HepG2 (cell line): ENCODE data around the gene ACVR1B. TPM values are rescaled to one million over a fixed set of nuclear protein-coding genes. Genes with fewer than 3 reads are reported as not detected.

Experiments
- ATAC-seq: fragments of 200-7000 bp; cut with Tn5 transposase; 3 replicates; pipeline ENCODE4 v1.9.1; 2020; ENCODE audit warnings: mild to moderate bottlenecking, moderate library complexity
- BruUV-seq: library from RNA; stranded (reverse); fragments of 400-500 nt; replicated peaks from 2 replicates; lab custom pipeline; 2021; lab: Mats Ljungman, UMichigan
- CTCF ChIA-PET: fragments of 300-600 bp; formaldehyde crosslinking; extraction: SDS; loops from one replicate; lab custom pipeline; 2021; ENCODE audit warnings: low total read pairs, inconsistent platforms, low intra/inter-chr PET ratio; lab: Yijun Ruan, JAX
- POLR2A ChIA-PET: fragments of 350-600 bp; sonication (Branson Sonifier 250); formaldehyde crosslinking; loops from one replicate; lab custom pipeline; 2020; ENCODE audit warnings: antibody characterized with exemption, inconsistent platforms; lab: Yijun Ruan, JAX
- DNase-seq: peaks from one replicate; pipeline ENCODE4 v3.0.0-alpha.2; 2015; ENCODE audit warnings: low spot score
- FAIRE-seq: peaks from 3 replicates; lab custom pipeline; 2011; peaks lifted over from hg19 to GRCh38; lab: Jason Lieb, UNC
- H2AFZ ChIP-seq: one replicate; pipeline ENCODE4 v1.6.1; 2011; ENCODE audit warnings: low read length, inconsistent platforms
- H3K27ac ChIP-seq: fragments of 300-600 bp; 3 replicates; pipeline ENCODE4 v1.8.0; 2011; ENCODE audit warnings: mixed run types, mild to moderate bottlenecking, mixed read lengths, low read length, inconsistent platforms; ENCODE audit not compliant: insufficient read depth; ENCODE audit errors: extremely low read length
- H3K27me3 ChIP-seq, 2 experiments: fragments of 200-600 bp in 1 of 2; 2 replicates in 1 of 2; 3 replicates in 1 of 2; pipeline versions ENCODE4 v1.6.0 to v1.8.0; 2011; ENCODE audit warnings: low read length in 2 of 2, mild to moderate bottlenecking in 2 of 2, moderate library complexity in 2 of 2, inconsistent platforms in 1 of 2; ENCODE audit not compliant: insufficient read depth in 2 of 2, control insufficient read depth in 1 of 2
- H3K36me3 ChIP-seq, 2 experiments: fragments of 200-600 bp in 1 of 2; replicated peaks in 1 of 2; 2 replicates in 1 of 2; 3 replicates in 1 of 2; pipeline versions ENCODE4 v1.5.1 to v1.8.0; 2011; ENCODE audit warnings: low read length in 2 of 2, inconsistent platforms in 1 of 2; ENCODE audit not compliant: insufficient read depth in 2 of 2, control insufficient read depth in 1 of 2
- H3K4me1 ChIP-seq: 2 replicates; pipeline ENCODE4 v1.5.1; 2012; ENCODE audit warnings: low read length, inconsistent platforms; ENCODE audit not compliant: insufficient read depth
- H3K4me2 ChIP-seq: 2 replicates; pipeline ENCODE4 v1.6.0; 2011; ENCODE audit warnings: low read depth, low read length, inconsistent platforms
- H3K4me3 ChIP-seq, 3 experiments: fragments of 200-600 bp in 1 of 3; sonication (generic), shearing (Covaris generic) in 1 of 3; replicated peaks in 1 of 3; 2 replicates each; pipeline ENCODE4 v1.5.1; 2011 to 2016; ENCODE audit warnings: low read length in 3 of 3, inconsistent platforms in 2 of 3, low read depth in 2 of 3, mild to moderate bottlenecking in 2 of 3, control low read depth in 1 of 3, mixed read lengths in 1 of 3; ENCODE audit not compliant: insufficient read depth in 1 of 3
- H3K79me2 ChIP-seq: one replicate; pipeline ENCODE4 v1.6.1; 2011; ENCODE audit warnings: low read length, inconsistent platforms; ENCODE audit not compliant: insufficient read depth
- H3K9ac ChIP-seq: 2 replicates; pipeline ENCODE4 v1.6.0; 2011; ENCODE audit warnings: mild to moderate bottlenecking, low read depth, low read length, inconsistent platforms; ENCODE audit not compliant: insufficient read depth
- H3K9me3 ChIP-seq: 2 replicates; pipeline ENCODE4 v1.5.1; 2012; ENCODE audit warnings: mild to moderate bottlenecking, low read length
- H4K20me1 ChIP-seq: 2 replicates; pipeline ENCODE4 v1.6.0; 2011; ENCODE audit warnings: inconsistent platforms, mild to moderate bottlenecking, low read length, moderate library complexity; ENCODE audit not compliant: insufficient read depth
- CTCF ChIP-seq: sonication (generic); formaldehyde crosslinking; IDR thresholded peaks from 2 replicates; pipeline ENCODE4 v1.5.0; 2020; ENCODE audit warnings: mild to moderate bottlenecking, missing genetic modification reagents, moderate library complexity
- DNMT3B ChIP-seq: conservative IDR thresholded peaks from 2 replicates; pipeline ENCODE4 v1.6.1; 2016; ENCODE audit warnings: missing biosample characterization, control low read depth
- FOXC1 ChIP-seq: sonication (generic); formaldehyde crosslinking; IDR thresholded peaks from 2 replicates; pipeline ENCODE4 v1.8.0; 2022; ENCODE audit warnings: mild to moderate bottlenecking, missing genetic modification reagents, borderline replicate concordance
- IRF2 ChIP-seq: IDR thresholded peaks from 2 replicates; pipeline ENCODE4 v1.6.1; 2018; ENCODE audit warnings: missing genetic modification reagents, missing compliant biosample characterization
- JARID2 ChIP-seq: sonication (generic); formaldehyde crosslinking; IDR thresholded peaks from 2 replicates; pipeline ENCODE4 v1.8.1; 2023; ENCODE audit warnings: missing genetic modification reagents, inconsistent platforms; ENCODE audit not compliant: insufficient replicate concordance
- KLF16 ChIP-seq, 2 experiments: sonication (generic) in 1 of 2; formaldehyde crosslinking in 1 of 2; IDR thresholded peaks; 2 replicates each; pipeline versions ENCODE4 v1.6.1 to v1.8.0; 2016 to 2023; ENCODE audit warnings: missing genetic modification reagents in 2 of 2, missing compliant biosample characterization in 1 of 2
- MED13 ChIP-seq: sonication (generic); formaldehyde crosslinking; IDR thresholded peaks from 2 replicates; pipeline ENCODE4 v1.5.0; 2020; ENCODE audit warnings: missing genetic modification reagents
- NR3C1 ChIP-seq: sonication (generic); formaldehyde crosslinking; IDR thresholded peaks from 2 replicates; pipeline ENCODE4 v1.4.0; 2020; ENCODE audit warnings: missing genetic modification reagents
- RXRB ChIP-seq: IDR thresholded peaks from 2 replicates; pipeline ENCODE4 v1.6.1; 2016; ENCODE audit warnings: borderline replicate concordance, missing genetic modification reagents, missing compliant biosample characterization
- SRSF1 ChIP-seq: fragments of 200-400 bp; formaldehyde crosslinking; optimal IDR thresholded peaks from 2 replicates; pipeline ENCODE3; 2017; ENCODE audit warnings: mild to moderate bottlenecking, low read depth, low read length, moderate library complexity
- ZMYM2 ChIP-seq: sonication (generic); formaldehyde crosslinking; IDR thresholded peaks from 2 replicates; pipeline ENCODE4 v1.8.0; 2022; ENCODE audit warnings: mild to moderate bottlenecking, missing genetic modification reagents
- ZNF124 ChIP-seq: sonication (generic); formaldehyde crosslinking; IDR thresholded peaks from 2 replicates; pipeline ENCODE4 v1.4.0; 2020; ENCODE audit warnings: missing genetic modification reagents
- ZNF274 ChIP-seq: sonication (generic); formaldehyde crosslinking; IDR thresholded peaks from 2 replicates; pipeline ENCODE4 v1.5.1; 2020; ENCODE audit warnings: mild to moderate bottlenecking, missing genetic modification reagents
- ZNF337 ChIP-seq: sonication (generic); formaldehyde crosslinking; IDR thresholded peaks from 2 replicates; pipeline ENCODE4 v1.5.1; 2020; ENCODE audit warnings: missing genetic modification reagents, low read depth, mild to moderate bottlenecking, borderline replicate concordance
- ZNF34 ChIP-seq: sonication (generic); formaldehyde crosslinking; IDR thresholded peaks from 2 replicates; pipeline ENCODE4 v1.4.0; 2020; ENCODE audit warnings: mild to moderate bottlenecking, missing genetic modification reagents, borderline replicate concordance
- ZNF350 ChIP-seq: sonication (generic); formaldehyde crosslinking; IDR thresholded peaks from 2 replicates; pipeline ENCODE4 v1.4.0; 2020; ENCODE audit warnings: mild to moderate bottlenecking, low read depth, missing genetic modification reagents, borderline replicate concordance
- ZNF501 ChIP-seq: sonication (generic); formaldehyde crosslinking; IDR thresholded peaks from 2 replicates; pipeline ENCODE4 v1.5.1; 2020; ENCODE audit warnings: mild to moderate bottlenecking, moderate library complexity, missing genetic modification reagents
- ZNF546 ChIP-seq: sonication (generic); formaldehyde crosslinking; conservative IDR thresholded peaks from 2 replicates; pipeline ENCODE4 v1.8.1; 2023; ENCODE audit warnings: mild to moderate bottlenecking, missing genetic modification reagents
- ZNF547 ChIP-seq: sonication (generic); formaldehyde crosslinking; IDR thresholded peaks from 2 replicates; pipeline ENCODE4 v1.5.1; 2020; ENCODE audit warnings: mild to moderate bottlenecking, missing genetic modification reagents
- ZNF558 ChIP-seq: sonication (generic); formaldehyde crosslinking; IDR thresholded peaks from 2 replicates; pipeline ENCODE4 v1.9.0; 2022; ENCODE audit warnings: mild to moderate bottlenecking, missing genetic modification reagents, borderline replicate concordance
- ZNF567 ChIP-seq: sonication (generic); formaldehyde crosslinking; IDR thresholded peaks from 2 replicates; pipeline ENCODE4 v1.8.1; 2023; ENCODE audit warnings: mild to moderate bottlenecking, missing genetic modification reagents, borderline replicate concordance
- ZNF607 ChIP-seq: sonication (generic); formaldehyde crosslinking; IDR thresholded peaks from 2 replicates; pipeline ENCODE4 v1.5.1; 2020; ENCODE audit warnings: missing genetic modification reagents, mild to moderate bottlenecking, borderline replicate concordance
- ZNF75D ChIP-seq: sonication (generic); formaldehyde crosslinking; IDR thresholded peaks from 2 replicates; pipeline ENCODE4 v1.8.1; 2023; ENCODE audit warnings: missing genetic modification reagents, mild to moderate bottlenecking, borderline replicate concordance
- ZNF839 ChIP-seq: sonication (generic); formaldehyde crosslinking; IDR thresholded peaks from 2 replicates; pipeline ENCODE4 v1.4.0; 2020; ENCODE audit warnings: missing genetic modification reagents, mild to moderate bottlenecking, borderline replicate concordance
- WGBS: methylation state at CpG from one replicate; pipeline ENCODE4 v1.1.6; 2017; ENCODE audit warnings: low lambda C conversion rate; 5-methylcytosine and 5-hydroxymethylcytosine counted together
- in situ Hi-C: cut with HindIII; loops from 2 replicates; pipeline ENCODE4 v1.10.0; 2017; ENCODE audit warnings: low pct_unique_long_range_greater_than_20kb; ENCODE audit not compliant: extremely low pct_ligation_motif_present
- intact Hi-C: fragments of 100-400 bp; cut with micrococcal nuclease; formaldehyde crosslinking; loops from one replicate; pipeline ENCODE4 v1.10.0; 2022; ENCODE audit not compliant: unreplicated experiment
- polyA plus RNA-seq, 8 experiments: library from polyadenylated mRNA; depleted of rRNA in 3 of 8; stranded (reverse) in 7 of 8; unstranded in 1 of 8; fragments of >200 nt; fragmentation: Illumina TruSeq in 4 of 8; extraction: Trizol in 4 of 8; gene quantifications; 2 replicates each; pipeline versions ENCODE4 v1.2.1 to v1.2.3, GENCODE V29; 2011 to 2016; ENCODE audit warnings: low read depth in 4 of 8, missing spikeins in 1 of 8, mixed read lengths in 1 of 8; ENCODE audit not compliant: insufficient read depth in 1 of 8
- total RNA-seq, 5 experiments: library from RNA; depleted of rRNA; stranded (reverse); fragments of >200 nt; fragmentation: Illumina TruSeq; extraction: Trizol; gene quantifications; 2 replicates each; pipeline ENCODE4 v1.2.3, GENCODE V29; 2016; ENCODE audit warnings: low read depth in 1 of 5

The ACVR1B gene
- total and polyA plus RNA-seq, 2 of the 13 experiments (the other 11 are each of a cell fraction or from before 2014, with no cell fraction given): 8.9 to 12.1 TPM

GRCh38 chr12:52023976-52024688, 72.6 kb downstream of the ACVR1B start:
- in situ Hi-C loops (no loop called here), intact Hi-C loops (no loop called here)
- WGBS: 17% methylated on average over 14 of the region's 20 CpGs
- H3K27ac ChIP-seq: peak overlapping the region; percentile 16
- no peaks in the 10 kb centered on the region for H3K36me3 ChIP-seq
- ChIA-PET POLR2A (interaction anchor here (1.1 to 4.0 kb wide), 7 partner anchors 13 to 223 kb away, joined by 3 to 45 read pairs (median 6); partner anchors contain the start of genes NR4A1 and TAMALIN), CTCF (interaction anchor here (0.8 to 8.0 kb wide), 6 partner anchors 21 to 97 kb away, joined by 3 to 99 read pairs (median 25); partner anchors contain the start of gene ATG101)
- H2AFZ ChIP-seq: no peak overlapping the region
- FAIRE-seq (no peak), ATAC-seq (no peak), DNase-seq (no peak)
- H3K27me3 ChIP-seq: no peaks in the 10 kb centered on the region; a peak in 2 of 5 replicates
- no TSS peak for BruUV-seq
- H3K4me3 ChIP-seq: peak overlapping the region; percentile 57 to 85 (median 63)
- peak overlapping the region; percentile 93 for H3K4me2 ChIP-seq
- H3K9ac ChIP-seq: peak overlapping the region; percentile 61
- no peaks in the 10 kb centered on the region for H4K20me1 ChIP-seq
- H3K79me2 ChIP-seq: no peaks in the 10 kb centered on the region
- no peaks in the 10 kb centered on the region for H3K9me3 ChIP-seq
- H3K4me1 ChIP-seq: peaks cover 52% of the 10 kb centered on the region
- TF ChIP-seq RXRB (CRISPR knock-in tag): 0 out of 2 replicates have a peak, but pooled peaks have one; percentile 4
- TF ChIP-seq ZNF546: no peak
- TF ChIP-seq JARID2 (CRISPR knock-in tag): no peak
- no peak for TF ChIP-seq ZNF558 (CRISPR knock-in tag)
- TF ChIP-seq ZNF607 (CRISPR knock-in tag): peak; percentile 10; the same call in 1 of the 2 replicates
- no peak for TF ChIP-seq FOXC1 (CRISPR knock-in tag)
- no peak for TF ChIP-seq DNMT3B (CRISPR knock-in tag)
- TF ChIP-seq ZNF75D (CRISPR knock-in tag): no peak
- TF ChIP-seq ZNF337 (CRISPR knock-in tag): no peak
- peak; percentile 35; the same call in 1 of the 2 replicates for TF ChIP-seq ZNF274 (CRISPR knock-in tag)
- TF ChIP-seq ZNF350 (CRISPR knock-in tag): peak; percentile 30; the same call in 1 of the 2 replicates
- TF ChIP-seq CTCF: no peak
- TF ChIP-seq IRF2: peak; percentile 15; the same call in 1 of the 2 replicates
- TF ChIP-seq NR3C1 (CRISPR knock-in tag): no peak
- no peak; the same call in 1 of the 2 replicates for TF ChIP-seq ZMYM2 (CRISPR knock-in tag)
- TF ChIP-seq ZNF501 (CRISPR knock-in tag): 0 out of 2 replicates have a peak, but pooled peaks have one; percentile 4
- TF ChIP-seq KLF16 (CRISPR knock-in tag; IDR thresholded peaks at IDR 0.05): no peak
- no peak for TF ChIP-seq ZNF567
- no peak for TF ChIP-seq MED13 (CRISPR knock-in tag)
- TF ChIP-seq ZNF124: 0 out of 2 replicates have a peak, but pooled peaks have one; percentile 12
- TF ChIP-seq SRSF1: no peak
- no peak for TF ChIP-seq ZNF839 (CRISPR knock-in tag)
- no peak for TF ChIP-seq ZNF34 (CRISPR knock-in tag)
- peak; percentile 66; the same call in 1 of the 2 replicates for TF ChIP-seq ZNF547 (CRISPR knock-in tag)
